GM12865 (cell line): ENCODE measurements around the gene BIRC2.
A peak's percentile ranks its signal among the peaks of the same experiment; 100 is the strongest.

Source experiments
- DNase-seq: peaks from one replicate; pipeline ENCODE4 v3.0.0; 2010; ENCODE audit warnings: low read depth
- H3K4me3 ChIP-seq: 2 replicates; pipeline ENCODE4 v1.5.1; 2011; ENCODE audit warnings: mild to moderate bottlenecking, low read depth, low read length, control low read depth
- CTCF ChIP-seq: IDR thresholded peaks from 2 replicates; pipeline ENCODE4 v1.5.1; 2011; ENCODE audit warnings: low read length, control low read depth, low read depth, inconsistent platforms; ENCODE audit not compliant: insufficient read depth; ENCODE audit errors: missing control alignments

BIRC2 gene

DNA sequence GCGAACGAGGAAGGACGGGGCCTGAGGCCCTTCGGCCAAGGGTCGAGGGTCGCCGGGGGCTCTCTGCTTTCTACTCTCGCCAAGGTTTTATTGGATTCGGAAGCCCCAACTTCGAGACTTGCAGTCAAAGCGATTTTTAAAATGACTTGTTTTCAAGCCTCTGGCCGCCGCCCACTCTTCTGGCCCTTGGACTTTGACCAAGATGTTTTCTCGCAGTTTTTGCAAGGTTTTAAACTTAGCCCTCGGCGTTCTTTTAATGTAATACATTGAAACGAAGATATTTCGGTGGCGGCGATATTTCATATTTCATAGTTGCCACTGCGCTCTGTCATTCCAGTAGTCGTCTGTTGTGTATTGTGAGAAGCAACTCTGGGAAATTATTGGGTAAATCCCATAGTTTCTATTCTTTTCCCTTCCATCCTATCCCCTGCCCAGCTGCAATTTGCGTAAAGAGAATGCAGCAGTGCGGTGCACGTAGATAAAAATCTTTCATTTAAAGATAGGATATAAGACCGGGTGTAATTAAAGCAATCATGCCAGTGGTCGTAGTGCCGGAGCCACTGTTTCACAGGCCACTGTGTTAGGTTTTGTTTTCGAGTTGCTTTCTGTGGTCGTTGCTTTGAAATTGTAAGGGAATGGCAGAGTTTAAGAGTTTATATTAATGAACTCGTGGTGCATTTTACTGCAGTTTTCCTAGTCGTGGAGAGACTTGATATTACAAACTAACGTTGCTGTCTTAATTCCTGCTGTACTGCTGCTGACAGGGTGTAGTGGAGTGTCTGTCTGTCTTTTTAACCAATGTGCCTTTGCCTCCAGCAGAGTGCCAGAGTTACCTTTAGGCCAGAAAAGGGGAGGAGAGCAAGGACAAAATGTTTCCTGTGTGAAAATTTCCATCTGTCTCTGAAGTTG lies 702 bp downstream of the BIRC2 start:
- DNase-seq, result peak; percentile 44
- TF ChIP-seq CTCF, result no peak
- peak overlapping the region; percentile 87 for H3K4me3 ChIP-seq

DNA sequence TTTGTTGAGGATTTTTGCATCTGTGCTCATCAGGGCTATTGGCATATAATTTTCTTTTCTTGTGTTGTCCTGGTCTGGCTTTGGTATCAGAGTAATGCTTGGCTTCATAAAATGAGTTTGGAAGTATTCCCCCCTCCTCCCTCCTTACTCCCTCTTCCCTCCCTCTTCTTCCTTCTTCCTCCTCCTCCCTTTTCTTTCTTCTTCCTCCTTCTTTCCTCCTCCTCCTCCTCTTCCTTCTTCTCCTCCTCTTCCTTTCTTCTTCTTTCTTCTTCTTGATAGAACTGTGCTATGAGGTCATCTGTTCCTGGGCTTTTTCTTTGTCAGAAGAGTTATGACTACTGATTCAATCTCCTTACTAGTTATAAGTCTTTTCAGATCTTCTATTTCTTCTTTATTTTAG lies 10.1 kb downstream of the BIRC2 start:
- H3K4me3 ChIP-seq, result no peak overlapping the region
- TF ChIP-seq CTCF, result no peak
- no peak for DNase-seq

DNA sequence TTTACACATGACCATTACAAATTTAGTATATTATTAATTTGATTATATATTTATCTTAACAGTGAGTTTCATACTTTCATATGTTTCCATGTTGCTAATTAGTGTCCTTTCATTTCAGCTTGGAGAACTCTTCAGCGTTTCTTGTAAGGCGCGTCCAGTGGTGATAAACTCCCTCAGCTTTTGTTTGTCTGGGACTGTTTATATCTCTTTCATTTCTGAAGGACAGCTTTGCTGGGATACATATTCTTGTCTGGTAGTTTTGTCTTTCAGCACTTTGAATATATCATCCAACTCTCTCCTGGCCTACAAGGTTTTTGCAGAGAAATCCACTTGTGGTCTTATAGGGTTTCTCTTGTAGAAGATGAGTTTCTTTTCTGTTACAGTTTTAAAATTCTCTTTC lies 12.4 kb downstream of the BIRC2 start:
- H3K4me3 ChIP-seq, result no peak overlapping the region
- TF ChIP-seq CTCF, result no peak
- DNase-seq, result no peak

DNA sequence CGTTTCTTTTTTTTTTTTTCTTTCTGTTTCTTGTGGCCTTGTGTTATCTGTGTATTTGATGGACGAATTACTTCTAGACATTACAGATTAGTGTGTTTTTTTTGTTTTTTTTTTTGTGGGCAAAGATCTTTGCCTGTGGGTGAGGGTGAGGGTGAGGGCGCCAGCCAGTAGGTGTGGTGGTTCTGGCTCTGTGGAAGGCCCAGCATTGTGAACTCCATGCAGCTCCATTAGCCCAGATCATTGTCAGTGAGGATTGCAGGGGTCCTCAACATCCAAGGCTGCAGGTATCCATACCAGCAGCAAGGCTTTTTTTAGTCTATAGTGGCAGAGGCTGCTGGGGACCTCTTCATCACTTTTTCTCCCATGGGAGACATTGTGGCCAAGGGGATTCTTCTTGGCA lies 13.7 kb downstream of the BIRC2 start:
- DNase-seq, result no peak
- no peak for TF ChIP-seq CTCF
- H3K4me3 ChIP-seq, result no peak overlapping the region

- peak; percentile 49 for DNase-seq
- no peak overlapping the region for H3K4me3 ChIP-seq
- TF ChIP-seq CTCF, result no peak
Observed at GRCh38 chr11:102361086-102362031, 14.3 kb downstream of the BIRC2 start.

DNA sequence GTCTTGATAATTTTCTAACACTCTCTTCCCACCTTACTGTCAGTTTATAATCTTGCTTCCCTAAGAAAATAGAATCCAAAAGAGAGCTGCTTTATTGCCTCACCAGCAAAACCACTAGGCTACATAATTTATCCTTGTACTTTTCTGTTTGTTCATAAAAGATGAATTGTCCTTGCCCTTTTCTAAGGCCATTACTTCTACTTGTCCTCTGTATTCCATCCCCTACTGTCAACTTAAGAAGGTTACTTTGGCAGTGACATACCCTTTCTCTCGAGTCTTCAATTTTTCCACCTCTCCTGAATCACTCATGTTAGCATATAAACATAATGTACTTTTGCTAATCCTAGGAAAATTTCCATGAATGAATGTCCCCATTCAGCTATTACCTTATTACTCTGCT lies 18.0 kb downstream of the BIRC2 start:
- DNase-seq, result no peak
- no peak overlapping the region for H3K4me3 ChIP-seq
- no peak for TF ChIP-seq CTCF
